Fibroblast of villous mesenchyme (primary cell): ENCODE results near the gene KIRREL3. TPM values are rescaled to one million over a fixed set of nuclear protein-coding genes. Genes with fewer than 3 reads are reported as not detected.
A peak's percentile ranks its signal among the peaks of the same experiment; 100 is the strongest.

ENCODE experiments used
- DNase-seq: peaks from one replicate; pipeline ENCODE4 v3.0.0-alpha.2; 2010; ENCODE audit warnings: low read depth
- H3K4me3 ChIP-seq: 2 replicates; pipeline ENCODE4 v1.5.1; 2011; ENCODE audit warnings: low read depth, mild to moderate bottlenecking, low read length
- total RNA-seq: library from RNA; depleted of rRNA; stranded (reverse); fragments of >200 nt; gene quantifications from 2 replicates; pipeline ENCODE4 v1.2.3, GENCODE V29; 2012
- TF ChIP-seq, protein P1 (sequence below): IDR thresholded peaks from 2 replicates; pipeline ENCODE4 v1.5.1; 2012; ENCODE audit warnings: low read depth, mild to moderate bottlenecking, low read length; ENCODE audit not compliant: insufficient read depth

The KIRREL3 gene
- total RNA-seq, 1 donor, result 9.9 TPM

DNA sequence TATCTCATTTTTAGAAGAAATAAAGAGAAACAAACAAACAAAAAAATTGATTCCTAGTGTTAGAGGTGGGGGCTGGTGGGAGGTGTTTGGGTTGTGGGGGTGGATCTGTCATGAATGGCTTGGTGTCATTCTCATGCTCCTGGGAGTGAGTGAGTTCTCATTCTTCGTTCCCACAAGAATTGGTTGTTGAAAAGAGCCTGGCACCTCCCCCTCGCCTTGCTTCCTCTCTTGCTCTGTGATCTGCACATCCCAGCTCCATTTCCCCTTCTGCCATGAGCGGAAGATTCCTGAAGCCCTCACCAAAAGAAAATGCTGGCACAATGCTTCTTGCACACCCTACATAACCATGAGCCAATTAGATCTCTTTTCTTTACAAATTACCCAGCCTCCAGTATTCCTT is 367.2 kb downstream of the KIRREL3 start:
- no peak for DNase-seq
- H3K4me3 ChIP-seq, result no peak overlapping the region
- TF ChIP-seq, protein P1, sequence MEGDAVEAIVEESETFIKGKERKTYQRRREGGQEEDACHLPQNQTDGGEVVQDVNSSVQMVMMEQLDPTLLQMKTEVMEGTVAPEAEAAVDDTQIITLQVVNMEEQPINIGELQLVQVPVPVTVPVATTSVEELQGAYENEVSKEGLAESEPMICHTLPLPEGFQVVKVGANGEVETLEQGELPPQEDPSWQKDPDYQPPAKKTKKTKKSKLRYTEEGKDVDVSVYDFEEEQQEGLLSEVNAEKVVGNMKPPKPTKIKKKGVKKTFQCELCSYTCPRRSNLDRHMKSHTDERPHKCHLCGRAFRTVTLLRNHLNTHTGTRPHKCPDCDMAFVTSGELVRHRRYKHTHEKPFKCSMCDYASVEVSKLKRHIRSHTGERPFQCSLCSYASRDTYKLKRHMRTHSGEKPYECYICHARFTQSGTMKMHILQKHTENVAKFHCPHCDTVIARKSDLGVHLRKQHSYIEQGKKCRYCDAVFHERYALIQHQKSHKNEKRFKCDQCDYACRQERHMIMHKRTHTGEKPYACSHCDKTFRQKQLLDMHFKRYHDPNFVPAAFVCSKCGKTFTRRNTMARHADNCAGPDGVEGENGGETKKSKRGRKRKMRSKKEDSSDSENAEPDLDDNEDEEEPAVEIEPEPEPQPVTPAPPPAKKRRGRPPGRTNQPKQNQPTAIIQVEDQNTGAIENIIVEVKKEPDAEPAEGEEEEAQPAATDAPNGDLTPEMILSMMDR, result no peak

DNA sequence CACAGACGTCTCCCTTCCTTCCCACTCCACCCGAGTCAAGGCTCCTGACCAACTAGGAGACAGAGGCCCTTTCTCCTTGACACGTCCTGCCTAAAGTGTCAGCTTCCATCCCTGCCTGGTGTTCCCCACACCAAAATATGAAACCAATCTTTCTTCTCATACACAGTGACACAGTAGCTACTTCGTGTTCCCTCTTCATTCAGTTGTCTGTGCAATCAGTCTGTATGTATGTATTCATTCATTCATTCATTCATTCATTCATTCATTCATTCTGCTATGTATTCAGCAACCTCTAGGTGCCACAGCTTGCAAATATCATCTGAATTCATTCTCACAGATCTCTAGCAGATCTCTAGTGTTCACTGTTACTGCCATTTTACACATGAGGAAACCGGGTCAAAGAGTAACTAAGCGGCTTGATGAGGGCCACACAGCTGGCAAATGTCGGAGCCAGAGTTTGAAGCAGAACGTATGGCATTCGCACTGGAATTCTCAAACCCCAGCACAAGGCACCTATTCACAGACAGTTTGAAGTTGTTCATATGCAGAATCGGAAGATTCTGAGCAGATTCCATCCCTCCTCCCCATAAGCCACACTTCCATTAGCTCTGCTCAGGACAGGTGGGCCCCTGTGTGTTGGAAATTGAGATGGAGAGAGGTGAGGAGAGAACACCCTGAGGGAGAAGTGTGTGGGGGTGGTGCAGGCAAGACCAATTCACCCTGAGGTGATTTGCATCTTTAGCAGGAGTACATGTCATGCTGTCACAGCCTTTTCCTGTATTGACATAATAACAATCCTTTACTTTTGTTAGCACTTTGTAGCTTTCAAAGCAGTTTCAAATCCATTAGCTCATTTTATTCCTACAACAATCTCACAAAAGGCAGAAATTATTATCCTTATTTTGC is 369.4 kb downstream of the KIRREL3 start:
- no peak overlapping the region for H3K4me3 ChIP-seq
- TF ChIP-seq, protein P1, result no peak

DNA sequence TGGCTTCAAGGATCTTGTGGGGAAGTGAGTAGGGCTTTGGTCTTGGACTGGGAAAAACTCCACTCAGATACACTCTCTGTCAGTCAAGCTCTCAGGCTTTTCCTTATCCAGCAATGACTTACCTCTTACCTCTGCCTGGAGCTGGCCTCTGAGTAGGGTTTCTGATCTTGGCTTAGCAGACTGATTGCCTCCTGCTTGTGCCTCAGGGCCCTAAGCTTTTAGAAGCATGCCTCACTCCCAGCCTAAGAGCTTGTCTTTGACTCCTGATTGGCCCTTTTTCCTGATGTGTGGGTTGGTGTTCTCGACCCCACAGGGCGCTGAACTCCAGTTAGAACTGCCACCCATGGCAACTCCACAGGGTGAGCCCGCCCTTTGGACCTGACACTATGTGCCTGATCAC is 370.1 kb downstream of the KIRREL3 start:
- no peak for DNase-seq
- no peak overlapping the region for H3K4me3 ChIP-seq
- TF ChIP-seq, protein P1, result no peak

More for the DNA sequence above, 369.4 kb downstream of the KIRREL3 start:
- DNase-seq, result no peak

DNA sequence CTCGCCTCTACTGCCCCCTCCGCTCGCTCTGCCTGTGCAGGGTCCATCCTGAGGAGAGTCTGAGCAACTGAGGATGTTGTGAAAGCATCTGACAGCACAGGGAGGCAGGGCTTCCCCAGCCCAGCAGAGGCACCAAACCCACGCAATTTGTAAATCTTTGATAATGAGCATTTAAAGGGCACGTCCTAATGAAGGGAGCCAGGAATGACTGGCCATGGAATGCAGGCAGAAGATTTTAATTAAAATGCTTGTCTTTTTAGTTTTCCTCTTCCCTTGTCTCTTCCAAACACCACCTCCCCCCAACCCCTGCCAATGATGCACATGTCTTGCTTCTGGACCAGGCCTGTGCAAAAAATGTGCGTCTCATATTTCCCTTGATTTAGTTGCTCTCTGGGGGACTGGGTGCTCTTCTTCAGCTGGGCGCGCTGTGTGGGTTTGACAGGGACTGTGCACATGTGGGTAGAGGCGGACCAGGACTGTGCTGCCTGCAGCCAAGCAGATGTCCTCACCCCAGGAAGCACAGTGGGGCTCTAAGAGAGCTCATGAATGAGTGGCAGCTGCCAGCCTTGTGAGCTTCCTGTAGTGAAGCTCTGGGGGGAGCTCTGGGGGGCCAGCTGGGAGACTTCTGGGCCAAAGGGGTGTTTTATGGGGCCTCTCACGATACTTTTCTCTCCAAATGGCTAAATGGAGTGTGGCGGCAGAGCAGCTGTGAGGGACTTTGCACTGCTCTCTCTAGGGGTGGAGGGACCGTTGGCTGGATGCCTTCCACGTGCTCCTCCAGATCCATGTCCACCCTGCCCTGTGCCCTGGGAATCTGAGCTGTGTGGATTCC is 371.6 kb downstream of the KIRREL3 start:
- DNase-seq, result peak; percentile 36
- TF ChIP-seq, protein P1, result no peak
- H3K4me3 ChIP-seq, result no peak overlapping the region

DNA sequence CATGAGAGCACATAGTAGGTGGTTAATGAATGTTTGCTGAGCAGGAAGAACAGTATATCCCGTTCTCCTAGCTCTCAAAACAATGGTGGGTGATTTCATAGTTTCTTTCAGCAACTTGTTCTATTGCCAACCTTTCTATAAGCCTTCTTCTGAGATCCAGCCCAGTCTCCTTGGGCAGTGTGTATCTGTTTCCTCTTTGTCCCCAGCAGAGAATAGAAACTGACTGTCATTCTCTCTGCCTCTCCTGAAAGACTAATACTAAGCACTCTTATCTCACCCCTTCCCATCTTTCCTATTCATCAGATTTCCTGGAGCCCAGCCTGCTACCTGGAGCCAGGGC is 372.1 kb downstream of the KIRREL3 start:
- TF ChIP-seq, protein P1, result no peak
- no peak for DNase-seq
- no peak overlapping the region for H3K4me3 ChIP-seq

DNA sequence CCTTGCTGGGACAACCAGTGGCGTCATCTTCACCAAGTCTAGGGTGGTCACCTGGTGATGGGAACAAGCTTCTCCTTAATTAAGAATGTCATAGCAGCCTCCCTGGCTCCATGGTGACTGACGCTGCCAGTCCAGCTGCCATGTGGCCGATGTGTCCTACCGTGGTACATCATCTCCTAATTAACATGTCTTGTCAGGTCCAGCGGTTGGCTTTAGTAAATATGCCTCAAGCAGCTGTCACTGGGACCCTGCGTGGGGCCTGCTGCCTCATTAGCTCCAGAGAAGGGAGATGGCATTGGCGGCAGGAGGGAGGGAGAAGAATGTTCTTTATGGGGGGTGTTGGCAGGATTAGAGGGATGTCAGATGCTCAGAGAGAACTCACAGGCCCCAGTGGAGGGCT is 373.1 kb downstream of the KIRREL3 start:
- H3K4me3 ChIP-seq, result no peak overlapping the region
- no peak for DNase-seq
- TF ChIP-seq, protein P1, result no peak
